Activated naive CD8-positive, alpha-beta T cell (primary cell): ENCODE measurements around the gene RAB20.
A peak's percentile ranks its signal among the peaks of the same experiment; 100 is the strongest.
"Not testable (repeated sequence)": the region's sequence is repeated elsewhere in the genome, so short reads cannot be mapped to it uniquely, and the experiment has no call there.

Experiments used
- H3K27ac Mint-ChIP-seq: one replicate; pipeline ENCODE4 v1.8.0; 2021; ENCODE audit warnings: mixed read lengths
- H3K27me3 Mint-ChIP-seq: one replicate; pipeline ENCODE4 v1.8.0; 2021; ENCODE audit warnings: mixed read lengths
- H3K36me3 Mint-ChIP-seq: one replicate; pipeline ENCODE4 v1.8.0; 2021; ENCODE audit warnings: mixed read lengths
- H3K4me1 Mint-ChIP-seq: one replicate; pipeline ENCODE4 v1.8.0; 2021; ENCODE audit warnings: low read depth, mixed read lengths
- H3K4me3 Mint-ChIP-seq: one replicate; pipeline ENCODE4 v1.8.0; 2021; ENCODE audit warnings: mild to moderate bottlenecking, mixed read lengths
- H3K9me3 Mint-ChIP-seq: one replicate; pipeline ENCODE4 v1.8.0; 2021; ENCODE audit warnings: low read depth, mixed read lengths

The RAB20 gene, protein sequence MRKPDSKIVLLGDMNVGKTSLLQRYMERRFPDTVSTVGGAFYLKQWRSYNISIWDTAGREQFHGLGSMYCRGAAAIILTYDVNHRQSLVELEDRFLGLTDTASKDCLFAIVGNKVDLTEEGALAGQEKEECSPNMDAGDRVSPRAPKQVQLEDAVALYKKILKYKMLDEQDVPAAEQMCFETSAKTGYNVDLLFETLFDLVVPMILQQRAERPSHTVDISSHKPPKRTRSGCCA

DNA sequence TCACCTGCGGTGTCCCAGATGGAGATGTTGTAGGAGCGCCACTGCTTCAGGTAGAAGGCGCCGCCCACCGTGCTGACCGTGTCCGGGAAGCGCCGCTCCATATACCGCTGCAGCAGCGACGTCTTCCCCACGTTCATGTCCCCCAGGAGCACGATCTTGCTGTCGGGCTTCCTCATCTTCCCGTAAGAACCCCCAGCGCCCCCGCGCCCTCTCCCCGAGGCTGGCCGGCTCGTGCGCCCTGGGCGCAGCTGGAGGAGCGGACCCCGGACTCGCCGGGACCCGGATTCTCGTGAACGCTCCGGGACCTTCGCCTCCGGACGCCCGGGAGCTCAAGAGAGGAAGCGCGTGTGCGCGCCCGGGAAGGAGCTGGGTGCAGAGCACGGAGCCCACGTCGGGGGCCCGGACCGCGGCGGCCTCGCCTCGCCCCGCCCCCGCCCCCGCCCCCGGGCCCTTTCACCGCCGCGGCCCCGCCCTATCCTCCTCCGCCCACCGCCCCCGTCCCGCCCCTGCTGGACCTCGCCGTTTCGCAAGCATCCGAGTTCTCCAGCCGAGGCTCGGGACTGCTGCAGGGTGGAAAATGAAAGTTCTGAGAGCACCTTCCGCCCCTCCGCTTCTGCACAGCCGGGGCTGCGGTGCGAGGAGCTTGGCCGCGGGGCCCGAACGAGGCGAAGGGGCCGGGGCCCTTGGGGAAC, at the start of gene RAB20:
Gene RAB20, minus strand, starts transcription at position 379 of the 692 bp plus-strand sequence. Its CDS starts 203 bp downstream, at position 176.
- peaks cover 1% of the 10 kb centered on the region for H3K27me3 Mint-ChIP-seq
- peaks cover 28% of the 10 kb centered on the region for H3K4me1 Mint-ChIP-seq
- H3K9me3 Mint-ChIP-seq: no peaks in the 10 kb centered on the region
- peak within 1 kb of the TSS; percentile 78 for H3K27ac Mint-ChIP-seq
- H3K36me3 Mint-ChIP-seq: peaks cover 2% of the 10 kb centered on the region
- H3K4me3 Mint-ChIP-seq: peak within 1 kb of the TSS; percentile 96

DNA sequence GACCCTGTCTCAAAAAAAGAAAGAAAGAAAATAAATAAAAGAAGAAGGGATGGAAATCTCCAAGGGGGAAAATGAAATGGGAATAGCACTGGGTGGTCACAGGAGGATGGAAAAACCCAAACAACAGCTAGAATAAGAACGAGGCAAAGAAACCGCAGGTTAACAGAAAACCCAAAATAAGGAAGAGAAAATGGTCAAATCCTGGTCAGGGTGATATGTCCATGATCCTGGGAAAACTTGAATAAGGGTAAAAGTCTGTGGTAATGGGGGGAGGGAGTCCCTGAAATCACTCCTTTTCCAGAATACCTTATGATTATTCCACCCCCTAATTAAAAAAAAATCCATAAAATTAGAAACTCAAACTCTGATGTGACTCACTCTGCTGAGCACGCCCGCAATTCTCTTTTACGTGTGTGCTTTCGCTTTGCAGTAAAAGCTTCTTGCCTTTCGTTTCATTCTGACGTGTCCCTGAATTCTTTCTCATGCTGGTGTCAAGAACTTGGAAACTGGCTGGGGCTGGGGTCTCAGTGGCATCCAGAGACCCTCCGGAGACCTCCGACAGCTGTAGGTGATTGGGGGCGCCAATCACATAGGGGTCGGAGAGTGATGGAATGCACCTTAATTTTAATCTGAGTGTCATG, 49.6 kb upstream of the RAB20 start:
- Mint-ChIP-seq H3K27ac (no peak overlapping the region), H3K4me3 (no peak overlapping the region), H3K27me3 (peaks cover 2% of the 10 kb centered on the region), H3K9me3 (no peaks in the 10 kb centered on the region), H3K4me1 (peaks cover 5% of the 10 kb centered on the region), H3K36me3 (peaks cover 4% of the 10 kb centered on the region)

DNA sequence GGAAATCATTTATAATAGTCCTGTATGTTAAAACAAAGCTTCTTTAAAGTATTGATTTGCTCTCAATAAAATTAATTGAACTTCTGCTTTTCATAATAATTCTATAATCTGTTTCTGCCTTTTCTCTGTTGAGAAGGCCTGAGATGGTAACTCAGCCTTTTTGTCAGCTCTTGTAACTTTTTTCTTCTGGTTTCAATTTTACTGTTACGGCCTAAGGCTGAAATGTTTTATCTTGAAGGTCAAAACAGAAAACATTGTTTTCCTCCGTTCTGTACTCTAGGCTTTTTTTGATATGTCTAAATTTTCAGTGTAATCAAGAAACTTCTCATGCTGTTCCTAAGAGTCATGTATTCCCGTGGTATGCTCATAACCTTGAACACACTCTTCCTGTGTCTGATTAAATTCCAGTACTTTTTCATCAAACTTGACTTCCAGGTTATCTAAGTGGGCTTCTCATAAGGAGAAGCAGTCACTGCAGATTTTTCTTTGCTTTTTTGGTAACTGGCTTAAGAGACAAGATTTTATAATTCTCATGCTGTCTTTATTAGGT, 46.2 kb upstream of the RAB20 start:
- H3K4me1 Mint-ChIP-seq: no peaks in the 10 kb centered on the region
- H3K27ac Mint-ChIP-seq: no peak overlapping the region
- H3K27me3 Mint-ChIP-seq: peaks cover 6% of the 10 kb centered on the region
- H3K36me3 Mint-ChIP-seq: no peaks in the 10 kb centered on the region
- no peak overlapping the region for H3K4me3 Mint-ChIP-seq
- H3K9me3 Mint-ChIP-seq: no peaks in the 10 kb centered on the region

DNA sequence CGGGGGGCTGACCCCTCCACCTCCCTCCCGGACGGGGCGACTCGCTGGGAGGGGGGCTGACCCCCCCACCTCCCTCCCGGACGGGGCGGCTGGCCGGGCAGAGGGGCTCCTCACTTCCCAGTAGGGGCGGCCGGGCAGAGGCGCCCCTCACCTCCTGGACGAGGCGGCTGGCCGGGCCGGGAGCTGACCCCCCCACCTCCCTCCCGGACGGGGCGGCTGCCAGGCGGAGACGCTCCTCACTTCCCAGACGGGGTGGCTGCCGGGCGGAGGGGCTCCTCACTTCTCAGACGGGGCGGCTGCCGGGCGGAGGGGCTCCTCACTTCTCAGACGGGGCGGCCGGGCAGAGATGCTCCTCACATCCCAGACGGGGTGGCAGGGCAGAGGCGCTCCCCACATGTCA, 44.8 kb upstream of the RAB20 start:
- not testable (repeated sequence) for H3K36me3 Mint-ChIP-seq, H3K27me3 Mint-ChIP-seq

GRCh38 chr13:110605132-110605531, 43.6 kb upstream of the RAB20 start:
- Mint-ChIP-seq H3K36me3 (no peaks in the 10 kb centered on the region), H3K27me3 (peaks cover 7% of the 10 kb centered on the region), H3K4me3 (no peak overlapping the region), H3K9me3 (no peaks in the 10 kb centered on the region), H3K4me1 (no peaks in the 10 kb centered on the region), H3K27ac (no peak overlapping the region)

More for the DNA sequence above, 44.8 kb upstream of the RAB20 start:
- not testable (repeated sequence) for H3K9me3 Mint-ChIP-seq, H3K27ac Mint-ChIP-seq, H3K4me1 Mint-ChIP-seq, H3K4me3 Mint-ChIP-seq

- no peaks in the 10 kb centered on the region for H3K9me3 Mint-ChIP-seq
- H3K4me3 Mint-ChIP-seq: no peak overlapping the region
- H3K4me1 Mint-ChIP-seq: no peaks in the 10 kb centered on the region
- H3K27me3 Mint-ChIP-seq: peaks cover 7% of the 10 kb centered on the region
- H3K27ac Mint-ChIP-seq: no peak overlapping the region
- no peaks in the 10 kb centered on the region for H3K36me3 Mint-ChIP-seq
These were observed 39.5 kb upstream of the RAB20 start for GRCh38 chr13:110600980-110601379.

- H3K9me3 Mint-ChIP-seq: no peaks in the 10 kb centered on the region
- H3K27me3 Mint-ChIP-seq: peaks cover 7% of the 10 kb centered on the region
- H3K36me3 Mint-ChIP-seq: no peaks in the 10 kb centered on the region
- no peaks in the 10 kb centered on the region for H3K4me1 Mint-ChIP-seq
- H3K4me3 Mint-ChIP-seq: no peak overlapping the region
- H3K27ac Mint-ChIP-seq: no peak overlapping the region
These were observed 38.8 kb upstream of the RAB20 start for GRCh38 chr13:110600261-110600819.

GRCh38 chr13:110597041-110597689, 35.6 kb upstream of the RAB20 start:
- Mint-ChIP-seq H3K4me3 (no peak overlapping the region), H3K4me1 (no peaks in the 10 kb centered on the region), H3K36me3 (no peaks in the 10 kb centered on the region), H3K27ac (no peak overlapping the region), H3K27me3 (peaks cover 1% of the 10 kb centered on the region), H3K9me3 (no peaks in the 10 kb centered on the region)

- Mint-ChIP-seq H3K27ac (no peak overlapping the region), H3K27me3 (no peaks in the 10 kb centered on the region), H3K9me3 (no peaks in the 10 kb centered on the region), H3K4me1 (no peaks in the 10 kb centered on the region), H3K36me3 (no peaks in the 10 kb centered on the region), H3K4me3 (no peak overlapping the region)
These were observed 32.1 kb upstream of the RAB20 start for GRCh38 chr13:110593430-110594130.

DNA sequence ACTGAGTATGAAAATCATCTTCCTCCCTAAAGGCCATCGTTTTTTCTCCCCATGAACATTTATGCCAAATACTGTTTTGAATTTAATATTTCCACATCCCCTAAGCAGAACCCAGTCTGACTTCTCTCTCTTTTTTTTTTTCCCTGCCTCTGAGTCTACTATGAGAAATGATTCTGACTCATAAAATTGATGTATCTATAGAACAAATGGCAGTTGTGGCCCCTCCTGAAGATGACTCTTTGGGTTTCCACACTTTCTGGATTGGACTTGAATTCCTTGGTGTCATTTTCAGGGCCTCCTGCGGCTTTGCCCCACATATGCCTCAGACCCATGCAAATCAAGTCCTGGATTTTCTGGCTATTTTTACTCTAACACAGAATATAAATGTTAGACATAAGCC, 31.1 kb upstream of the RAB20 start:
- Mint-ChIP-seq H3K4me1 (no peaks in the 10 kb centered on the region), H3K4me3 (no peak overlapping the region), H3K27me3 (no peaks in the 10 kb centered on the region), H3K9me3 (no peaks in the 10 kb centered on the region), H3K27ac (no peak overlapping the region), H3K36me3 (no peaks in the 10 kb centered on the region)

- Mint-ChIP-seq H3K27me3 (peaks cover 3% of the 10 kb centered on the region), H3K9me3 (no peaks in the 10 kb centered on the region), H3K27ac (no peak overlapping the region), H3K4me3 (no peak overlapping the region), H3K4me1 (no peaks in the 10 kb centered on the region), H3K36me3 (no peaks in the 10 kb centered on the region)
These were observed 29.1 kb upstream of the RAB20 start for GRCh38 chr13:110590577-110590976.

- Mint-ChIP-seq H3K4me3 (no peak overlapping the region), H3K27me3 (peaks cover 3% of the 10 kb centered on the region), H3K4me1 (no peaks in the 10 kb centered on the region), H3K36me3 (no peaks in the 10 kb centered on the region), H3K27ac (no peak overlapping the region), H3K9me3 (no peaks in the 10 kb centered on the region)
These were observed 28.4 kb upstream of the RAB20 start for GRCh38 chr13:110589793-110590390.

GRCh38 chr13:110583178-110583865, 21.8 kb upstream of the RAB20 start:
- no peak overlapping the region for H3K4me3 Mint-ChIP-seq
- H3K36me3 Mint-ChIP-seq: no peaks in the 10 kb centered on the region
- no peaks in the 10 kb centered on the region for H3K4me1 Mint-ChIP-seq
- H3K9me3 Mint-ChIP-seq: no peaks in the 10 kb centered on the region
- no peak overlapping the region for H3K27ac Mint-ChIP-seq
- peaks cover 10% of the 10 kb centered on the region for H3K27me3 Mint-ChIP-seq
